Mucosa of rectum (tissue), 2 donors: ENCODE data around the gene SLX1A.

Source experiments
- H3K27ac ChIP-seq, 2 donors: one replicate each; pipeline ENCODE4 v1.7.0; 2013; ENCODE audit warnings: inconsistent platforms in 2 of 2, low read depth in 2 of 2, low read length in 2 of 2
- H3K27me3 ChIP-seq, 2 donors: one replicate each; pipeline ENCODE4 v1.7.0; 2013; ENCODE audit warnings: low read length in 2 of 2; ENCODE audit not compliant: control insufficient read depth in 2 of 2, insufficient read depth in 2 of 2
- H3K36me3 ChIP-seq, 2 donors: one replicate each; pipeline ENCODE4 v1.7.0; 2013; ENCODE audit warnings: low read length in 2 of 2; ENCODE audit not compliant: control insufficient read depth in 2 of 2, insufficient read depth in 2 of 2
- H3K4me1 ChIP-seq, 2 donors: one replicate each; pipeline ENCODE4 v1.7.0; 2013; ENCODE audit warnings: low read length in 2 of 2, mild to moderate bottlenecking in 1 of 2; ENCODE audit not compliant: control insufficient read depth in 2 of 2, insufficient read depth in 2 of 2
- H3K4me3 ChIP-seq, 2 donors: one replicate each; pipeline ENCODE4 v1.7.0; 2013; ENCODE audit warnings: low read length in 2 of 2
- H3K9ac ChIP-seq, 2 donors: one replicate each; pipeline ENCODE4 v1.7.0; 2013; ENCODE audit warnings: low read length in 2 of 2, low read depth in 1 of 2, mild to moderate bottlenecking in 1 of 2
- H3K9me3 ChIP-seq, 2 donors: one replicate each; pipeline ENCODE4 v1.7.0; 2013; ENCODE audit warnings: low read length in 2 of 2; ENCODE audit not compliant: control insufficient read depth in 2 of 2
- donor health status: healthy.
- donor health status: Normal muscosa, but diverticular disease.

The SLX1A gene

GRCh38 chr16:30183233-30184095 is 10.2 kb upstream of the SLX1A start, which contains the start of gene CORO1A:
Gene CORO1A, plus strand, starts transcription at chr16:30183602. Its CDS starts 1,608 bp downstream, at chr16:30185210.
- Histone ChIP-seq H3K36me3 (peaks cover 0 to 3% of the 10 kb centered on the region in 2 donors), H3K27ac (peak within 1 kb of the TSS; percentile 77 to 88), H3K4me1 (peaks cover 21 to 26% of the 10 kb centered on the region in 2 donors), H3K27me3 (no peaks in the 10 kb centered on the region), H3K9ac (peak within 1 kb of the TSS; percentile 62 to 68), H3K4me3 (peak within 1 kb of the TSS; percentile 63 to 69), H3K9me3 (no peaks in the 10 kb centered on the region)

- H3K27me3 ChIP-seq, result no peaks in the 10 kb centered on the region
- H3K36me3 ChIP-seq, result peaks cover 0 to 3% of the 10 kb centered on the region in 2 donors
- peak overlapping the region; percentile 77 to 88 for H3K27ac ChIP-seq
- peak overlapping the region; percentile 63 to 68 for H3K4me3 ChIP-seq
- peaks cover 21 to 22% of the 10 kb centered on the region in 2 donors for H3K4me1 ChIP-seq
- H3K9me3 ChIP-seq, result no peaks in the 10 kb centered on the region
- H3K9ac ChIP-seq, result peak overlapping the region; percentile 62 to 63
Measured at GRCh38 chr16:30184096-30184890, 9.4 kb upstream of the SLX1A start.

- Histone ChIP-seq H3K9ac (peak overlapping the region; percentile 62 to 63), H3K9me3 (no peaks in the 10 kb centered on the region), H3K4me1 (peaks cover 21 to 22% of the 10 kb centered on the region in 2 donors), H3K4me3 (peak overlapping the region; percentile 63 to 68), H3K36me3 (peaks cover 0 to 3% of the 10 kb centered on the region in 2 donors), H3K27ac (peak overlapping the region; percentile 77 to 88), H3K27me3 (no peaks in the 10 kb centered on the region)
Measured at GRCh38 chr16:30184891-30185682, 8.6 kb upstream of the SLX1A start.

GRCh38 chr16:30185683-30186421 is 7.8 kb upstream of the SLX1A start:
- peak overlapping the region; percentile 77 to 88 for H3K27ac ChIP-seq
- peaks cover 0 to 3% of the 10 kb centered on the region in 2 donors for H3K36me3 ChIP-seq
- peak overlapping the region in 1 of 2 donors; percentile 68 for H3K4me3 ChIP-seq
- H3K27me3 ChIP-seq, result no peaks in the 10 kb centered on the region
- H3K4me1 ChIP-seq, result peaks cover 18 to 22% of the 10 kb centered on the region in 2 donors
- peak overlapping the region; percentile 47 to 62 for H3K9ac ChIP-seq
- no peaks in the 10 kb centered on the region for H3K9me3 ChIP-seq

- Histone ChIP-seq H3K4me3 (peak overlapping the region in 1 of 2 donors; percentile 32), H3K27ac (peak overlapping the region; percentile 50 to 88), H3K4me1 (peaks cover 16 to 22% of the 10 kb centered on the region in 2 donors), H3K36me3 (peaks cover 0 to 3% of the 10 kb centered on the region in 2 donors), H3K27me3 (no peaks in the 10 kb centered on the region), H3K9me3 (no peaks in the 10 kb centered on the region), H3K9ac (peak overlapping the region in 1 of 2 donors; percentile 17)
Measured at GRCh38 chr16:30186444-30186781, 7.3 kb upstream of the SLX1A start.

GRCh38 chr16:30186782-30187555 is 6.7 kb upstream of the SLX1A start:
- Histone ChIP-seq H3K9me3 (no peaks in the 10 kb centered on the region), H3K4me1 (peaks cover 16 to 22% of the 10 kb centered on the region in 2 donors), H3K4me3 (peak overlapping the region; percentile 24 to 32), H3K36me3 (peaks cover 0 to 3% of the 10 kb centered on the region in 2 donors), H3K27ac (peak overlapping the region in 1 of 2 donors; percentile 88), H3K27me3 (no peaks in the 10 kb centered on the region), H3K9ac (peak overlapping the region in 1 of 2 donors; percentile 17)

GRCh38 chr16:30187556-30187865 is 6.2 kb upstream of the SLX1A start:
- H3K27me3 ChIP-seq, result no peaks in the 10 kb centered on the region
- H3K36me3 ChIP-seq, result peaks cover 0 to 3% of the 10 kb centered on the region in 2 donors
- peak overlapping the region in 1 of 2 donors; percentile 24 for H3K9ac ChIP-seq
- peak overlapping the region in 1 of 2 donors; percentile 88 for H3K27ac ChIP-seq
- H3K4me1 ChIP-seq, result peaks cover 15 to 22% of the 10 kb centered on the region in 2 donors
- H3K4me3 ChIP-seq, result peak overlapping the region in 1 of 2 donors; percentile 32
- no peaks in the 10 kb centered on the region for H3K9me3 ChIP-seq

- no peak overlapping the region for H3K9ac ChIP-seq
- no peak overlapping the region for H3K27ac ChIP-seq
- peaks cover 0 to 3% of the 10 kb centered on the region in 2 donors for H3K36me3 ChIP-seq
- peaks cover 11 to 20% of the 10 kb centered on the region in 2 donors for H3K4me1 ChIP-seq
- H3K9me3 ChIP-seq, result no peaks in the 10 kb centered on the region
- H3K27me3 ChIP-seq, result no peaks in the 10 kb centered on the region
- no peak overlapping the region for H3K4me3 ChIP-seq
Measured at GRCh38 chr16:30187971-30188561, 5.6 kb upstream of the SLX1A start.
